Measurements from ENCODE around the gene KLK8.

DNA sequence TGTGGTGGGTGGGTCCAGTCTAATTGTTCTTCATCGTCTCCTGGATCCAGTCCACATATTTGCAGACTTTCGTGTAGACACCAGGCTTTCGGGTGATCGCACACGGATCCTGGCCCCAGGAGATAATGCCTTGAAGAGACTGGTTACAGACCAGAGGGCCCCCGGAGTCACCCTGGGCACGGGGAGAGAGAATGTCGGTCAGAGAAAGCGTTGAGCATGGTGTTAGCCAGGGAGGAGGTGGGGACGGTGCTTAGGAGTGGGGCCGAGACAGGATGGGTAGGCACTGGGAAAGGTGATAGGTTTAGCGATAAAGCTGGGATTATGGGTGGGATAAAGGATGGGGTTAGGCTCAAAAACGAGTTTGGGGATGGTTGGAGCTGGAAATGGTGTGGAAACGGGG, 21.1 kb upstream of the KLK8 start:
- no peak for TF ChIP-seq EP300 (IDR thresholded peaks at IDR 0.05)
- TF ChIP-seq, protein P1, sequence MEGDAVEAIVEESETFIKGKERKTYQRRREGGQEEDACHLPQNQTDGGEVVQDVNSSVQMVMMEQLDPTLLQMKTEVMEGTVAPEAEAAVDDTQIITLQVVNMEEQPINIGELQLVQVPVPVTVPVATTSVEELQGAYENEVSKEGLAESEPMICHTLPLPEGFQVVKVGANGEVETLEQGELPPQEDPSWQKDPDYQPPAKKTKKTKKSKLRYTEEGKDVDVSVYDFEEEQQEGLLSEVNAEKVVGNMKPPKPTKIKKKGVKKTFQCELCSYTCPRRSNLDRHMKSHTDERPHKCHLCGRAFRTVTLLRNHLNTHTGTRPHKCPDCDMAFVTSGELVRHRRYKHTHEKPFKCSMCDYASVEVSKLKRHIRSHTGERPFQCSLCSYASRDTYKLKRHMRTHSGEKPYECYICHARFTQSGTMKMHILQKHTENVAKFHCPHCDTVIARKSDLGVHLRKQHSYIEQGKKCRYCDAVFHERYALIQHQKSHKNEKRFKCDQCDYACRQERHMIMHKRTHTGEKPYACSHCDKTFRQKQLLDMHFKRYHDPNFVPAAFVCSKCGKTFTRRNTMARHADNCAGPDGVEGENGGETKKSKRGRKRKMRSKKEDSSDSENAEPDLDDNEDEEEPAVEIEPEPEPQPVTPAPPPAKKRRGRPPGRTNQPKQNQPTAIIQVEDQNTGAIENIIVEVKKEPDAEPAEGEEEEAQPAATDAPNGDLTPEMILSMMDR (IDR thresholded peaks at IDR 0.05): no peak

Data from sigmoid colon (tissue), 4 donors.